Sciatic nerve (tissue), 2 donors: ENCODE data around the gene DROSHA. TPM values are rescaled to one million over a fixed set of nuclear protein-coding genes. Genes with fewer than 3 reads are reported as not detected.
"Not testable (repeated sequence)": the region's sequence is repeated elsewhere in the genome, so short reads cannot be mapped to it uniquely, and the experiment has no call there.

Experiments
- ATAC-seq: fragments of 200-7000 bp; cut with Tn5 transposase; one replicate; pipeline ENCODE4 v1.9.1; 2020; ENCODE audit warnings: mild to moderate bottlenecking, moderate library complexity
- DNase-seq: peaks from one replicate; pipeline ENCODE4 v3.0.0-alpha.2; 2020; ENCODE audit warnings: low spot score
- intact Hi-C: fragments of 100-400 bp; cut with DNase I; formaldehyde crosslinking; loops from one replicate; pipeline ENCODE4 v1.14.2; 2022
- total RNA-seq: library from RNA; stranded (reverse); fragmentation: NEBNext Ultra II Directional; extraction: Animal tissue kit (Norgen Biotek cat#: 25700); gene quantifications from one replicate; pipeline ENCODE4 v1.2.1, GENCODE V29; 2021
- donor health status: DM: no; HTN: no; CAD: no.
- donor health status: DM: no; HTN: no; CAD: no.

DROSHA gene
- total RNA-seq: 69.8 TPM

- DNase-seq: peak; percentile 96
- ATAC-seq: peak; percentile 100
- intact Hi-C loops: no loop called here
Observed at GRCh38 chr5:31531888-31532547, at the start of gene DROSHA, which contains the start of gene C5orf22. DROSHA (minus strand) TSS chr5:31532093; CDS start chr5:31529059, 3,034 bp downstream. C5orf22 (plus strand) TSS chr5:31532301; CDS start chr5:31532393, 92 bp downstream.

- DNase-seq (no peak), ATAC-seq (no peak)
- intact Hi-C loops: no loop called here
Observed at GRCh38 chr5:31579558-31579957, 47.7 kb upstream of the DROSHA start.

- intact Hi-C loops: no loop called here
- ATAC-seq (no peak), DNase-seq (no peak)
Observed at GRCh38 chr5:31577438-31577837, 45.5 kb upstream of the DROSHA start.

- DNase-seq (no peak), ATAC-seq (no peak)
- intact Hi-C loops: no loop called here
Observed at GRCh38 chr5:31574772-31575171, 42.9 kb upstream of the DROSHA start.

- DNase-seq (no peak), ATAC-seq (no peak)
- intact Hi-C loops: no loop called here
Observed at GRCh38 chr5:31573494-31574142, 41.7 kb upstream of the DROSHA start.

GRCh38 chr5:31569068-31569467, 37.2 kb upstream of the DROSHA start:
- DNase-seq: no peak
- intact Hi-C loops: no loop called here
- no peak for ATAC-seq

- intact Hi-C loops: no loop called here
- DNase-seq (no peak), ATAC-seq (no peak)
Observed at GRCh38 chr5:31568302-31568835, 36.5 kb upstream of the DROSHA start.

- ATAC-seq, DNase-seq, intact Hi-C loops: not testable (repeated sequence)
Observed at GRCh38 chr5:31566362-31566761, 34.5 kb upstream of the DROSHA start.

- no peak for ATAC-seq
- DNase-seq: no peak
- intact Hi-C loops: no loop called here
Observed at GRCh38 chr5:31563216-31563615, 31.3 kb upstream of the DROSHA start.

GRCh38 chr5:31561946-31562345, 30.1 kb upstream of the DROSHA start:
- intact Hi-C loops: no loop called here
- ATAC-seq: no peak
- DNase-seq: no peak

GRCh38 chr5:31559942-31560341, 28.0 kb upstream of the DROSHA start:
- DNase-seq (no peak), ATAC-seq (no peak)
- intact Hi-C loops: no loop called here

- DNase-seq (no peak), ATAC-seq (no peak)
- intact Hi-C loops: no loop called here
Observed at GRCh38 chr5:31556461-31556860, 24.6 kb upstream of the DROSHA start.

- intact Hi-C loops: no loop called here
- ATAC-seq: no peak
- DNase-seq: no peak
Observed at GRCh38 chr5:31554552-31554951, 22.7 kb upstream of the DROSHA start.

- DNase-seq (no peak), ATAC-seq (no peak)
- intact Hi-C loops: no loop called here
Observed at GRCh38 chr5:31553863-31554262, 22.0 kb upstream of the DROSHA start.

GRCh38 chr5:31551878-31552277, 20.0 kb upstream of the DROSHA start:
- no peak for DNase-seq
- no peak for ATAC-seq
- intact Hi-C loops: no loop called here

- DNase-seq, ATAC-seq, intact Hi-C loops: not testable (repeated sequence)
Observed at GRCh38 chr5:31549114-31549513, 17.2 kb upstream of the DROSHA start.

GRCh38 chr5:31537851-31538250, 6.0 kb upstream of the DROSHA start:
- intact Hi-C loops: no loop called here
- DNase-seq: no peak
- no peak for ATAC-seq

GRCh38 chr5:31537349-31537748, 5.5 kb upstream of the DROSHA start:
- DNase-seq (no peak), ATAC-seq (no peak)
- intact Hi-C loops: no loop called here

- ATAC-seq (no peak), DNase-seq (no peak)
- intact Hi-C loops: no loop called here
Observed at GRCh38 chr5:31536873-31537272, 5.0 kb upstream of the DROSHA start.

- DNase-seq: no peak
- ATAC-seq: no peak
- intact Hi-C loops: no loop called here
Observed at GRCh38 chr5:31534527-31535046, 2.7 kb upstream of the DROSHA start.
